WTC11 (cell line): Measurements from ENCODE around the gene TUBGCP6.

Experiments
- ESRRA ChIP-seq: sonication (generic); formaldehyde crosslinking; IDR thresholded peaks from 2 replicates; pipeline ENCODE4 v1.8.1; 2022; ENCODE audit warnings: mild to moderate bottlenecking, missing genetic modification reagents, borderline replicate concordance
- FOXK1 ChIP-seq: sonication (generic); formaldehyde crosslinking; IDR thresholded peaks from 2 replicates; pipeline ENCODE4 v1.8.0; 2022; ENCODE audit warnings: mild to moderate bottlenecking, moderate library complexity, missing genetic modification reagents
- IRF2 ChIP-seq: sonication (generic); formaldehyde crosslinking; IDR thresholded peaks from 2 replicates; pipeline ENCODE4 v1.8.0; 2022; ENCODE audit warnings: low read depth, missing genetic modification reagents, borderline replicate concordance
- MXD4 ChIP-seq: fragments of 250-450 bp; sonication (Bioruptor Pico); IDR thresholded peaks from 2 replicates; pipeline ENCODE4 v1.8.0; 2021; ENCODE audit warnings: mild to moderate bottlenecking, moderate library complexity, borderline replicate concordance
- NFYB ChIP-seq: sonication (generic); formaldehyde crosslinking; conservative IDR thresholded peaks from 2 replicates; pipeline ENCODE4 v1.8.0; 2022; ENCODE audit warnings: low read depth, missing genetic modification reagents
- NR2C2 ChIP-seq: sonication (generic); formaldehyde crosslinking; IDR thresholded peaks from 2 replicates; pipeline ENCODE4 v1.8.0; 2022; ENCODE audit warnings: mild to moderate bottlenecking, missing genetic modification reagents
- TF ChIP-seq, protein P1 (sequence below): sonication (generic); formaldehyde crosslinking; IDR thresholded peaks from 2 replicates; pipeline ENCODE4 v1.8.1; 2022; ENCODE audit warnings: low read depth, mild to moderate bottlenecking, moderate library complexity, missing genetic modification reagents, borderline replicate concordance
- TF ChIP-seq, protein P2 (sequence below): fragments of 200-600 bp; IDR thresholded peaks from 2 replicates; pipeline ENCODE4 v1.8.0; 2022; ENCODE audit warnings: antibody characterized with exemption
- TF ChIP-seq, protein P3 (sequence below): sonication (generic); formaldehyde crosslinking; conservative IDR thresholded peaks from 2 replicates; pipeline ENCODE4 v1.8.1; 2023; ENCODE audit warnings: mild to moderate bottlenecking, low read depth, missing genetic modification reagents, moderate library complexity

DNA sequence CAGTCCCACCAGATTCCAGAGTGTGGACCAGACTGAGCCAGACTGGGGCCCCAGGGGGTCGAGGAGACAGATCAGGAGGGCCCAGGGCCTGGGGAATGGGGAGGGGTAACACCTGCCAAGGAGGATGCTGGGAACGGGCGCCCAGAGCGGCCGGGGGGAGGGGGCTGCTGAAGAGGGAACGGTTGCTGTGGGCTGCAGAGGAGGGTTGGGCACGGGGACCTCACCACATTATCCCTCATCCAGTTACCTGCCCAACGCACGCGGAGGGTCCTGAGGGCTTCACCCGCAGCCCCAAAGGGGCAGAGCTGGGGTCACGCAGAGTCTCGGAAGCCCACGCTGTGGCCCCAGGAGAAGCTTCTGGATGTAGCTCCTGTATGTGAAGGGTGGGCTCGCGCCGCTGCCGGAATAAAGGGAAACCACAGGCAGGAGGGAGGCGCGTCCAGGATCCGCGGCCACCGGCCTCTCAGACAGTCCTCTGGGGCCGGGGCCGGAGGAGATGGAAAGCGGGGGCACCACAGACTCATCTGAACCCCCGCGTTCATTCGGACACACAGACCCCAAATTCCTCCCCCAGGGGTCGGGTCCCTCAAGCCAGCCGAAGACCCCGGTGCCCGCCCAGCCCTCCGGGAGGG, 44.9 kb downstream of the TUBGCP6 start:
- TF ChIP-seq, protein P1, sequence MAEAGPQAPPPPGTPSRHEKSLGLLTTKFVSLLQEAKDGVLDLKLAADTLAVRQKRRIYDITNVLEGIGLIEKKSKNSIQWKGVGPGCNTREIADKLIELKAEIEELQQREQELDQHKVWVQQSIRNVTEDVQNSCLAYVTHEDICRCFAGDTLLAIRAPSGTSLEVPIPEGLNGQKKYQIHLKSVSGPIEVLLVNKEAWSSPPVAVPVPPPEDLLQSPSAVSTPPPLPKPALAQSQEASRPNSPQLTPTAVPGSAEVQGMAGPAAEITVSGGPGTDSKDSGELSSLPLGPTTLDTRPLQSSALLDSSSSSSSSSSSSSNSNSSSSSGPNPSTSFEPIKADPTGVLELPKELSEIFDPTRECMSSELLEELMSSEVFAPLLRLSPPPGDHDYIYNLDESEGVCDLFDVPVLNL (CRISPR knock-in tag) = no peak
- TF ChIP-seq, protein P2, sequence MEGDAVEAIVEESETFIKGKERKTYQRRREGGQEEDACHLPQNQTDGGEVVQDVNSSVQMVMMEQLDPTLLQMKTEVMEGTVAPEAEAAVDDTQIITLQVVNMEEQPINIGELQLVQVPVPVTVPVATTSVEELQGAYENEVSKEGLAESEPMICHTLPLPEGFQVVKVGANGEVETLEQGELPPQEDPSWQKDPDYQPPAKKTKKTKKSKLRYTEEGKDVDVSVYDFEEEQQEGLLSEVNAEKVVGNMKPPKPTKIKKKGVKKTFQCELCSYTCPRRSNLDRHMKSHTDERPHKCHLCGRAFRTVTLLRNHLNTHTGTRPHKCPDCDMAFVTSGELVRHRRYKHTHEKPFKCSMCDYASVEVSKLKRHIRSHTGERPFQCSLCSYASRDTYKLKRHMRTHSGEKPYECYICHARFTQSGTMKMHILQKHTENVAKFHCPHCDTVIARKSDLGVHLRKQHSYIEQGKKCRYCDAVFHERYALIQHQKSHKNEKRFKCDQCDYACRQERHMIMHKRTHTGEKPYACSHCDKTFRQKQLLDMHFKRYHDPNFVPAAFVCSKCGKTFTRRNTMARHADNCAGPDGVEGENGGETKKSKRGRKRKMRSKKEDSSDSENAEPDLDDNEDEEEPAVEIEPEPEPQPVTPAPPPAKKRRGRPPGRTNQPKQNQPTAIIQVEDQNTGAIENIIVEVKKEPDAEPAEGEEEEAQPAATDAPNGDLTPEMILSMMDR = no peak
- TF ChIP-seq MXD4 (CRISPR knock-in tag) (no peak), IRF2 (CRISPR knock-in tag) (no peak), NFYB (CRISPR knock-in tag) (no peak), NR2C2 (no peak), FOXK1 (CRISPR knock-in tag) (no peak), ESRRA (0 out of 2 replicates have a peak, but pooled peaks have one; percentile 39)
- TF ChIP-seq, protein P3, sequence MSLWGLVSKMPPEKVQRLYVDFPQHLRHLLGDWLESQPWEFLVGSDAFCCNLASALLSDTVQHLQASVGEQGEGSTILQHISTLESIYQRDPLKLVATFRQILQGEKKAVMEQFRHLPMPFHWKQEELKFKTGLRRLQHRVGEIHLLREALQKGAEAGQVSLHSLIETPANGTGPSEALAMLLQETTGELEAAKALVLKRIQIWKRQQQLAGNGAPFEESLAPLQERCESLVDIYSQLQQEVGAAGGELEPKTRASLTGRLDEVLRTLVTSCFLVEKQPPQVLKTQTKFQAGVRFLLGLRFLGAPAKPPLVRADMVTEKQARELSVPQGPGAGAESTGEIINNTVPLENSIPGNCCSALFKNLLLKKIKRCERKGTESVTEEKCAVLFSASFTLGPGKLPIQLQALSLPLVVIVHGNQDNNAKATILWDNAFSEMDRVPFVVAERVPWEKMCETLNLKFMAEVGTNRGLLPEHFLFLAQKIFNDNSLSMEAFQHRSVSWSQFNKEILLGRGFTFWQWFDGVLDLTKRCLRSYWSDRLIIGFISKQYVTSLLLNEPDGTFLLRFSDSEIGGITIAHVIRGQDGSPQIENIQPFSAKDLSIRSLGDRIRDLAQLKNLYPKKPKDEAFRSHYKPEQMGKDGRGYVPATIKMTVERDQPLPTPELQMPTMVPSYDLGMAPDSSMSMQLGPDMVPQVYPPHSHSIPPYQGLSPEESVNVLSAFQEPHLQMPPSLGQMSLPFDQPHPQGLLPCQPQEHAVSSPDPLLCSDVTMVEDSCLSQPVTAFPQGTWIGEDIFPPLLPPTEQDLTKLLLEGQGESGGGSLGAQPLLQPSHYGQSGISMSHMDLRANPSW (CRISPR knock-in tag) = no peak
